Measurements from ENCODE around the gene FHIP1A. TPM values are rescaled to one million over a fixed set of nuclear protein-coding genes. Genes with fewer than 3 reads are reported as not detected.

FHIP1A gene
- total and polyA plus RNA-seq, 9 of the 15 experiments (the other 6 are each of a cell fraction or from before 2014, with no cell fraction given): 0.01 to 0.95 (median 0.04) TPM; not detected in 4

- no peak for TF ChIP-seq KDM1A (IDR thresholded peaks at IDR 0.05)
- no peak for TF ChIP-seq LEF1 (IDR thresholded peaks at IDR 0.05)
- no peak for TF ChIP-seq ETS1 (conservative IDR thresholded peaks at IDR 0.05; ENCODE audit: control insufficient read depth, low read depth, low read length)
- no peak for TF ChIP-seq TSC22D4 (tag; IDR thresholded peaks at IDR 0.05)
- TF ChIP-seq E2F6 (IDR thresholded peaks at IDR 0.05; ENCODE audit: borderline replicate concordance in 1 of 2, extremely low read depth in 1 of 2, insufficient read depth in 1 of 2, insufficient read length in 1 of 2, low read depth in 1 of 2, low read length in 1 of 2, poor library complexity in 1 of 2, severe bottlenecking in 1 of 2): no peak
- TF ChIP-seq KDM4B (IDR thresholded peaks at IDR 0.05; ENCODE audit: borderline replicate concordance in 2 of 2, low read depth in 1 of 2): no peak
- Histone ChIP-seq H3K9me3 (replicated peaks; ENCODE audit: control insufficient read depth, insufficient read depth, low read depth, low read length) (no peaks in the 10 kb centered on the region), H3K4me1 (replicated peaks in 1 of 2; ENCODE audit: control insufficient read depth in 2 of 2, insufficient read depth in 2 of 2, low read length in 2 of 2) (no peaks in the 10 kb centered on the region), H4K20me1 (replicated peaks; ENCODE audit: control insufficient read depth, insufficient read depth, low read length) (no peaks in the 10 kb centered on the region), H3K79me2 (ENCODE audit: control insufficient read depth, insufficient read depth, low read length) (no peaks in the 10 kb centered on the region), H3K27ac (ENCODE audit: extremely low read depth, low read depth, low read length) (no peak overlapping the region), H3K4me2 (ENCODE audit: insufficient read depth, low read length) (no peak overlapping the region), H2AFZ (ENCODE audit: low read depth, low read length) (no peak overlapping the region), H3K36me3 (ENCODE audit: control insufficient read depth, insufficient read depth, low read length) (no peaks in the 10 kb centered on the region), H3K27me3 (ENCODE audit: control insufficient read depth in 2 of 2, insufficient read depth in 2 of 2, low read length in 2 of 2) (no peaks in the 10 kb centered on the region), H3K4me3 (no peak overlapping the region), H3K9ac (ENCODE audit: insufficient read depth in 1 of 2, low read depth in 2 of 2, low read length in 2 of 2) (no peak overlapping the region), H3K9me1 (ENCODE audit: control insufficient read depth, insufficient read depth, low read length) (no peaks in the 10 kb centered on the region)
- FAIRE-seq (no peak), ATAC-seq (no peak), DNase-seq (ENCODE audit: extremely low read depth in 1 of 4, low spot score in 3 of 4) (no peak)
- ChIA-PET POLR2A (interaction anchor here (0.6 kb wide), 1 partner anchor 125 kb away, joined by 3 read pairs; no protein-coding TSS in a partner anchor), CTCF (ENCODE audit: low intra/inter-chr PET ratio) (no interaction called here)
- WGBS (ENCODE audit: insufficient coverage, low coverage, missing lambda C conversion rate): 0% methylated on average over 4 of the region's 4 CpGs
- BruUV-seq (replicated peaks): no TSS peak
- in situ Hi-C loops (cut with MboI): no loop called here
- intact Hi-C loops (cut with micrococcal nuclease): no loop called here
These were observed 49.4 kb upstream of the FHIP1A start for GRCh38 chr4:151359576-151359975.
